ENCODE results near the gene PHAX.

The PHAX gene

GRCh38 chr5:126624534-126624933 is 23.8 kb downstream of the PHAX start:
- TF ChIP-seq YY1 (IDR thresholded peaks at IDR 0.05; ENCODE audit: low read depth) (no peak), TAF1 (IDR thresholded peaks at IDR 0.05; ENCODE audit: low read depth) (no peak), ZBTB7A (IDR thresholded peaks at IDR 0.05; ENCODE audit: low read depth) (no peak), MAX (IDR thresholded peaks at IDR 0.05) (no peak), CEBPB (IDR thresholded peaks at IDR 0.05) (no peak), REST (IDR thresholded peaks at IDR 0.05; ENCODE audit: low read depth) (no peak), USF1 (IDR thresholded peaks at IDR 0.05) (no peak), EGR1 (IDR thresholded peaks at IDR 0.05) (no peak), TEAD4 (IDR thresholded peaks at IDR 0.05) (no peak), CREB1 (IDR thresholded peaks at IDR 0.05; ENCODE audit: low read depth) (no peak), EP300 (IDR thresholded peaks at IDR 0.05; ENCODE audit: borderline replicate concordance) (no peak), TCF12 (IDR thresholded peaks at IDR 0.05; ENCODE audit: low read depth) (no peak), NFIC (IDR thresholded peaks at IDR 0.05) (no peak), RAD21 (IDR thresholded peaks at IDR 0.05; ENCODE audit: low read depth) (no peak), FOXM1 (IDR thresholded peaks at IDR 0.05; ENCODE audit: borderline replicate concordance, low read depth) (no peak)

GRCh38 chr5:126628102-126628501 is 27.4 kb downstream of the PHAX start:
- TF ChIP-seq ZBTB7A (IDR thresholded peaks at IDR 0.05; ENCODE audit: low read depth) (no peak), YY1 (IDR thresholded peaks at IDR 0.05; ENCODE audit: low read depth) (no peak), TAF1 (IDR thresholded peaks at IDR 0.05; ENCODE audit: low read depth) (no peak), MAX (IDR thresholded peaks at IDR 0.05) (no peak), RAD21 (IDR thresholded peaks at IDR 0.05; ENCODE audit: low read depth) (no peak), FOXM1 (IDR thresholded peaks at IDR 0.05; ENCODE audit: borderline replicate concordance, low read depth) (no peak), TEAD4 (IDR thresholded peaks at IDR 0.05) (no peak), TCF12 (IDR thresholded peaks at IDR 0.05; ENCODE audit: low read depth) (no peak), EP300 (IDR thresholded peaks at IDR 0.05; ENCODE audit: borderline replicate concordance) (no peak), EGR1 (IDR thresholded peaks at IDR 0.05) (no peak), CREB1 (IDR thresholded peaks at IDR 0.05; ENCODE audit: low read depth) (no peak), CEBPB (IDR thresholded peaks at IDR 0.05) (no peak), REST (IDR thresholded peaks at IDR 0.05; ENCODE audit: low read depth) (no peak), USF1 (IDR thresholded peaks at IDR 0.05) (no peak), NFIC (IDR thresholded peaks at IDR 0.05) (no peak)

- TF ChIP-seq TCF12 (IDR thresholded peaks at IDR 0.05; ENCODE audit: low read depth) (no peak), MAX (IDR thresholded peaks at IDR 0.05) (no peak), TEAD4 (IDR thresholded peaks at IDR 0.05) (no peak), YY1 (IDR thresholded peaks at IDR 0.05; ENCODE audit: low read depth) (no peak), USF1 (IDR thresholded peaks at IDR 0.05) (no peak), NFIC (IDR thresholded peaks at IDR 0.05) (no peak), TAF1 (IDR thresholded peaks at IDR 0.05; ENCODE audit: low read depth) (no peak), ZBTB7A (IDR thresholded peaks at IDR 0.05; ENCODE audit: low read depth) (no peak), EP300 (IDR thresholded peaks at IDR 0.05; ENCODE audit: borderline replicate concordance) (no peak)
Observed at GRCh38 chr5:126631920-126632319, 31.2 kb downstream of the PHAX start.

- TF ChIP-seq RAD21 (IDR thresholded peaks at IDR 0.05; ENCODE audit: low read depth) (no peak), YY1 (IDR thresholded peaks at IDR 0.05; ENCODE audit: low read depth) (no peak), EP300 (IDR thresholded peaks at IDR 0.05; ENCODE audit: borderline replicate concordance) (no peak)
Observed at GRCh38 chr5:126633552-126633951, 32.8 kb downstream of the PHAX start.

- TF ChIP-seq TAF1 (IDR thresholded peaks at IDR 0.05; ENCODE audit: low read depth) (no peak), ZBTB7A (IDR thresholded peaks at IDR 0.05; ENCODE audit: low read depth) (no peak), RAD21 (IDR thresholded peaks at IDR 0.05; ENCODE audit: low read depth) (no peak), EP300 (IDR thresholded peaks at IDR 0.05; ENCODE audit: borderline replicate concordance) (no peak), USF1 (IDR thresholded peaks at IDR 0.05) (no peak), NFIC (IDR thresholded peaks at IDR 0.05) (no peak), CREB1 (IDR thresholded peaks at IDR 0.05; ENCODE audit: low read depth) (no peak), CEBPB (IDR thresholded peaks at IDR 0.05) (no peak), TCF12 (IDR thresholded peaks at IDR 0.05; ENCODE audit: low read depth) (no peak), TEAD4 (IDR thresholded peaks at IDR 0.05) (no peak), EGR1 (IDR thresholded peaks at IDR 0.05) (no peak), REST (IDR thresholded peaks at IDR 0.05; ENCODE audit: low read depth) (no peak), FOXM1 (IDR thresholded peaks at IDR 0.05; ENCODE audit: borderline replicate concordance, low read depth) (no peak), YY1 (IDR thresholded peaks at IDR 0.05; ENCODE audit: low read depth) (no peak), MAX (IDR thresholded peaks at IDR 0.05) (no peak)
Observed at GRCh38 chr5:126635585-126635984, 34.8 kb downstream of the PHAX start.

Measured in Ishikawa (cell line).